ENCODE results near the gene CCN5. TPM values are rescaled to one million over a fixed set of nuclear protein-coding genes. Genes with fewer than 3 reads are reported as not detected.

CCN5 gene
- total RNA-seq, 1 donor from 2014 or later = 134 TPM

DNA sequence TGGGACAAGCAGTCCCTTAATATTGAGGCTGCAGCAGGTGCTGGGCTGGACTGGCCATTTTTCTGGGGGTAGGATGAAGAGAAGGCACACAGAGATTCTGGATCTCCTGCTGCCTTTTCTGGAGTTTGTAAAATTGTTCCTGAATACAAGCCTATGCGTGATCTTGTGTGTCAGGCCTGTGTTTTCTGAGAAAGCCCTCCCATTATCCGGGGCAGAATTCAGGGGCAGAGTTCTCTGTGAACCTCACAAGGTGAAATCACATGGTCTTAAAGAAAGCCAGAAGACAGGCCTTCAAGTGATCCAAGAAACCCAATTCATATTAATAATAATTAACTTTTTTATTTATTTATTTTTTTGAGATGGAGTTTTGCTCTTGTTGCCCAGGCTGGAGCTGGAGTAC is 12.5 kb downstream of the CCN5 start:
- Histone ChIP-seq H3K9me3 (no peaks in the 10 kb centered on the region), H3K27me3 (no peaks in the 10 kb centered on the region), H3K4me3 (no peak overlapping the region), H3K36me3 (no peaks in the 10 kb centered on the region), H3K4me1 (peaks cover 23% of the 10 kb centered on the region), H3K27ac (peak overlapping the region; percentile 36)
- no peak for DNase-seq (ENCODE audit: extremely low spot score in 2 of 2)
- TF ChIP-seq POLR2AphosphoS5 (IDR thresholded peaks at IDR 0.05; ENCODE audit: insufficient read depth in 1 of 2, low read depth in 1 of 2) (no peak), POLR2A (IDR thresholded peaks at IDR 0.05) (no peak)
- TF ChIP-seq, protein P1, sequence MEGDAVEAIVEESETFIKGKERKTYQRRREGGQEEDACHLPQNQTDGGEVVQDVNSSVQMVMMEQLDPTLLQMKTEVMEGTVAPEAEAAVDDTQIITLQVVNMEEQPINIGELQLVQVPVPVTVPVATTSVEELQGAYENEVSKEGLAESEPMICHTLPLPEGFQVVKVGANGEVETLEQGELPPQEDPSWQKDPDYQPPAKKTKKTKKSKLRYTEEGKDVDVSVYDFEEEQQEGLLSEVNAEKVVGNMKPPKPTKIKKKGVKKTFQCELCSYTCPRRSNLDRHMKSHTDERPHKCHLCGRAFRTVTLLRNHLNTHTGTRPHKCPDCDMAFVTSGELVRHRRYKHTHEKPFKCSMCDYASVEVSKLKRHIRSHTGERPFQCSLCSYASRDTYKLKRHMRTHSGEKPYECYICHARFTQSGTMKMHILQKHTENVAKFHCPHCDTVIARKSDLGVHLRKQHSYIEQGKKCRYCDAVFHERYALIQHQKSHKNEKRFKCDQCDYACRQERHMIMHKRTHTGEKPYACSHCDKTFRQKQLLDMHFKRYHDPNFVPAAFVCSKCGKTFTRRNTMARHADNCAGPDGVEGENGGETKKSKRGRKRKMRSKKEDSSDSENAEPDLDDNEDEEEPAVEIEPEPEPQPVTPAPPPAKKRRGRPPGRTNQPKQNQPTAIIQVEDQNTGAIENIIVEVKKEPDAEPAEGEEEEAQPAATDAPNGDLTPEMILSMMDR (IDR thresholded peaks at IDR 0.05) = no peak
- intact Hi-C loops (cut with DNase I) = no loop called here

DNA sequence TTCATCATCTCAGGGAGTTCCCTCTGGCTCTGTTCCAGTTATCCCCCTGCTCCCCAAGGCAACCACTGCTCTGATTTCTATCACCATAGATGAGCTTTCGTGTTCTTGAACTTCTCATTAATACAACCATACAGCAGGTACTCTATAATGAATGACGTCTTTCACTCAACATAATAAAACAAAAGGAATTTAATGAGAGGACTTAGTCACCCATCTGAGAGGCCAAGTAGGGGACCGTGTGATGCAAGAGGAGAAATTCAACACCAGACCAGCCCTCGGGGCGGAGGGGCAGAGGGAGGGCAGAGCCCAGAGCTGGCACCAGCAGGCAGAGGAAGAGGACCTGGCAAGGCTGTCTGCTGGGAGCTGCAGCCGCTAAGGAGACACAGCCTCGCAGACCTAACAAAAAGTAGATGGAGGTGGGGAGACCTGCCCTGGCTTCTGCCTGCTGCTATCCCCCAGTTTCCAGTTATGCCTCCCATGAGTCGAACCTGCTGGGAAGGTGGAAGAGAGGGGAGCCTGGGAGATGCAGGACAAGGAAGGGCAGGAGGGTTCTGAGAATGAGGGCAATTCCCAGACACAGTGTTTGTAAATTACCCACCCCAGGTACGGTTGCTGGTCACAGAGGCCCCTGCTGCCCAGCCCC is 13.8 kb downstream of the CCN5 start:
- no peak for DNase-seq (ENCODE audit: extremely low spot score in 2 of 2)
- H3K27ac ChIP-seq = peak overlapping the region; percentile 69
- H3K4me3 ChIP-seq = no peak overlapping the region
- intact Hi-C loops (cut with DNase I) = no loop called here
- H3K4me1 ChIP-seq = peaks cover 23% of the 10 kb centered on the region
- H3K9me3 ChIP-seq = no peaks in the 10 kb centered on the region
- no peaks in the 10 kb centered on the region for H3K36me3 ChIP-seq
- TF ChIP-seq, protein P1 (IDR thresholded peaks at IDR 0.05) = no peak
- peak in 1 of 2 donors; percentile 66 for TF ChIP-seq POLR2AphosphoS5 (IDR thresholded peaks at IDR 0.05; ENCODE audit: insufficient read depth in 1 of 2, low read depth in 1 of 2)
- no peaks in the 10 kb centered on the region for H3K27me3 ChIP-seq

DNA sequence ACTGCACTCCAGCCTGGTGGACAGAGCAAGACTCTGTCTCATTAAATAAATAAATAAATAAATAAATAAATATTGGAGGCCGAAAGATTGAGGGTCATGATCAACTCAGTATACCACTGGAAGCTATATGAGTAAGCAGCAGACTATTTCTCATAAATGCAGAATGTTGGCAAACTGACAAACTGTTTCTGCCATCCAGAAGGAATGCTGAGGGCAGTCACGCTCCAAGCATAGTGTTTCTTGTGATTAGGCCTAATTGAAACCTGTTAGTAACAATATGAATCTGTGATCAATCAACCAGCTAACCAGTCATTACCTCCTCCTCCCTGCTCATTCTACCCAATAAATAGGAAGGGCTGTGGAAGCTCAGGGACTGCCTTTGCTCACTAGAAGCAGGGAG is 15.3 kb downstream of the CCN5 start:
- Histone ChIP-seq H3K4me1 (peaks cover 23% of the 10 kb centered on the region), H3K36me3 (no peaks in the 10 kb centered on the region), H3K27me3 (no peaks in the 10 kb centered on the region), H3K9me3 (no peaks in the 10 kb centered on the region), H3K4me3 (no peak overlapping the region), H3K27ac (peak overlapping the region; percentile 22)
- intact Hi-C loops (cut with DNase I) = no loop called here
- DNase-seq (ENCODE audit: extremely low spot score in 2 of 2) = no peak
- TF ChIP-seq, protein P1 (IDR thresholded peaks at IDR 0.05) = no peak
- TF ChIP-seq POLR2AphosphoS5 (IDR thresholded peaks at IDR 0.05; ENCODE audit: insufficient read depth in 1 of 2, low read depth in 1 of 2) (no peak), POLR2A (IDR thresholded peaks at IDR 0.05) (no peak)

DNA sequence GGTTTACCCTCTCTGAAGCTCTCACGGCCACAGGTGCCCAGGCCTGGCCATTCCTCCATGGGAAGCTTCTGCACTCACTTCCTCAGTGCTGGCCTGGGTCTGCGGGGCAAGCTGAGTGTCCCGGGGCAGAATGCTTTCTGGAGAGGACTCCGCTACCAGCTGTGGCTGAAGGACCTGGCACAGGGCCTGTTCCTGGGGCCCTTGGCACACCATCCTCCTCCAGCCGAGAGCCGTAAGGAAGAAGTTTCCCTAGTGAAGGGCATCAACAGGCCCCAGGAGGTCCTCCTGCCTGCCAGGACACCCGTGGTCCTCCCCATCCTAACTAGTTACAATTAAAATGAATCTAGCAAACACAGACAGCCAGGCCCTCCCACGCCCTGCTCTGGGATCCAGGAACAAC is 16.5 kb downstream of the CCN5 start:
- no peak for DNase-seq (ENCODE audit: extremely low spot score in 2 of 2)
- no peaks in the 10 kb centered on the region for H3K36me3 ChIP-seq
- H3K4me3 ChIP-seq = no peak overlapping the region
- intact Hi-C loops (cut with DNase I) = no loop called here
- peaks cover 23% of the 10 kb centered on the region for H3K4me1 ChIP-seq
- peak overlapping the region; percentile 22 for H3K27ac ChIP-seq
- no peaks in the 10 kb centered on the region for H3K27me3 ChIP-seq
- no peak for TF ChIP-seq POLR2AphosphoS5 (IDR thresholded peaks at IDR 0.05; ENCODE audit: insufficient read depth in 1 of 2, low read depth in 1 of 2)
- no peak for TF ChIP-seq POLR2A (IDR thresholded peaks at IDR 0.05)
- TF ChIP-seq, protein P1 (IDR thresholded peaks at IDR 0.05) = no peak
- H3K9me3 ChIP-seq = no peaks in the 10 kb centered on the region

DNA sequence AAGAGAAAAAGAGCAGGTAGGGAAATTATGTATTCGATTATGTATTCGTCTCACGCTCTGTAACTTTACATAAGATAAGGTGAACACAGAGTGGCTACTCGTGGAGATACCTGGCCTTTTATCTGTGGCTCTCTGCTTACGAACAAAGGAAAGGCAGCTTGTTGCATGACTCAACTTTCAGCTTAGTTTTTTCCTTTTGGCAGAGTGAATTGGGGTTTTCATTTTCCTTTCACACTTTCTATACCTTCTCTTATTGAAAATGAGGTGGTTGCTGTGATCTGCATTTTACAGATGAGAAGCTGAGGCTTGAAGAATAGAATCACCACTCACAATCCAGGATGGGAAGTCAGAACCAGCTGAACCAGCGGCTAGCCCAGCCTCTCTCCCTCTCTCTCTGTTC is 17.2 kb downstream of the CCN5 start:
- TF ChIP-seq POLR2A (IDR thresholded peaks at IDR 0.05) = no peak
- no peak for TF ChIP-seq POLR2AphosphoS5 (IDR thresholded peaks at IDR 0.05; ENCODE audit: insufficient read depth in 1 of 2, low read depth in 1 of 2)
- TF ChIP-seq, protein P1 (IDR thresholded peaks at IDR 0.05) = no peak
- H3K4me1 ChIP-seq = peaks cover 23% of the 10 kb centered on the region
- no peak for DNase-seq (ENCODE audit: extremely low spot score in 2 of 2)
- intact Hi-C loops (cut with DNase I) = no loop called here
- H3K9me3 ChIP-seq = no peaks in the 10 kb centered on the region
- peak overlapping the region; percentile 54 for H3K27ac ChIP-seq
- H3K27me3 ChIP-seq = no peaks in the 10 kb centered on the region
- no peaks in the 10 kb centered on the region for H3K36me3 ChIP-seq
- H3K4me3 ChIP-seq = no peak overlapping the region

All from vagina (tissue), 2 donors.